SK-N-SH treated with all-trans-retinoic acid at 6 μM for 48 hours (cell line): ENCODE results near the gene CFI.

Experiments
- TOX ChIP-seq: fragments of 250-450 bp; sonication (Bioruptor Pico); IDR thresholded peaks from 2 replicates; pipeline ENCODE4 v1.8.0; 2021; ENCODE audit warnings: mild to moderate bottlenecking, moderate library complexity, borderline replicate concordance
- ZNF70 ChIP-seq: fragments of 450-650 bp; formaldehyde crosslinking; IDR thresholded peaks from 2 replicates; pipeline ENCODE4 v1.5.0; 2020; ENCODE audit warnings: mild to moderate bottlenecking, moderate library complexity
- TF ChIP-seq, protein P1 (sequence below): fragments of 250-450 bp; sonication (Bioruptor Pico); IDR thresholded peaks from 2 replicates; pipeline ENCODE4 v1.8.0; 2020; ENCODE audit warnings: mild to moderate bottlenecking, moderate library complexity, borderline replicate concordance

- TF ChIP-seq, protein P1, sequence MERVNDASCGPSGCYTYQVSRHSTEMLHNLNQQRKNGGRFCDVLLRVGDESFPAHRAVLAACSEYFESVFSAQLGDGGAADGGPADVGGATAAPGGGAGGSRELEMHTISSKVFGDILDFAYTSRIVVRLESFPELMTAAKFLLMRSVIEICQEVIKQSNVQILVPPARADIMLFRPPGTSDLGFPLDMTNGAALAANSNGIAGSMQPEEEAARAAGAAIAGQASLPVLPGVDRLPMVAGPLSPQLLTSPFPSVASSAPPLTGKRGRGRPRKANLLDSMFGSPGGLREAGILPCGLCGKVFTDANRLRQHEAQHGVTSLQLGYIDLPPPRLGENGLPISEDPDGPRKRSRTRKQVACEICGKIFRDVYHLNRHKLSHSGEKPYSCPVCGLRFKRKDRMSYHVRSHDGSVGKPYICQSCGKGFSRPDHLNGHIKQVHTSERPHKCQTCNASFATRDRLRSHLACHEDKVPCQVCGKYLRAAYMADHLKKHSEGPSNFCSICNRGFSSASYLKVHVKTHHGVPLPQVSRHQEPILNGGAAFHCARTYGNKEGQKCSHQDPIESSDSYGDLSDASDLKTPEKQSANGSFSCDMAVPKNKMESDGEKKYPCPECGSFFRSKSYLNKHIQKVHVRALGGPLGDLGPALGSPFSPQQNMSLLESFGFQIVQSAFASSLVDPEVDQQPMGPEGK (CRISPR knock-in tag), result no peak
- TF ChIP-seq TOX (CRISPR knock-in tag) (no peak), ZNF70 (CRISPR knock-in tag) (no peak)
Measured at GRCh38 chr4:109746728-109747127, 55.1 kb downstream of the CFI start.
